SKM-1 (cell line): ENCODE data around the gene DNAJB1.
"Not testable (repeated sequence)": the region's sequence is repeated elsewhere in the genome, so short reads cannot be mapped to it uniquely, and the experiment has no call there.

Experiments used
- DNase-seq: peaks from one replicate; lab custom pipeline; 2025; ENCODE audit not compliant: unreplicated experiment; lab: John Stamatoyannopoulos, UW

DNAJB1 gene

DNA sequence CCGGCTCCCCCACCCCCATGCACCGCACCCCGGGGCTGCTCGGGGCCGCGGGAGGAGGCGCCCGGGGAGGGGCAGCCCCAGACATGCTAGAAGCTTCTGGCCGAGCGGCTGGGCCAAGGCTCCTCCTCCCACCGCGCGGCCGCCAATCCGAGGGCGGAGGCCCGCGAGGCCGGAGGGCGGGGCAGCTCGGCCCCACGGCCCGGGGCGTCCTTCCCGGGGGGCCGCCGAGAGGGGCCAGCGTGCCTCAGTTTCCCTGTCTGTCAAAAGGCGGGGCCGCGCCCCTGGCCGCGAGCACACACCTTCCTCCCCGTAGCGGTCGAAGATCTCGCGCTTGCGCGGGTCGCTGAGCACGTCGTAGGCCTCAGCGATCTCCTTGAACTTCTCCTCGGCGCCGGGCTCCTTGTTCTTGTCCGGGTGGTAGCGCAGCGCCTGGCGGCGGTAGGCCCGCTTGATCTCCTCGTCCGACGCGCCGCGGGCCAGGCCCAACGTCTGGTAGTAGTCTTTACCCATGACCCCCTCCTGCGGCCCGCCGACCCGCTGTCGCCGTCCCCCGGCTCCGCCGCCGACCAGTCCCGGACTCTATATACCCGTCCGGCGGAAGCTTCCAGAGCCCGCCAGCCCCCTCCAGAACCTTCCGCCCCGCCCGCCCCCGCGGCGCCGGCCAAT is at the start of gene DNAJB1:
TSS of gene DNAJB1 (minus strand) at position 558 of the 666 bp plus-strand sequence. CDS start at position 510, 48 bp downstream.
- peak; percentile 39 for DNase-seq

DNA sequence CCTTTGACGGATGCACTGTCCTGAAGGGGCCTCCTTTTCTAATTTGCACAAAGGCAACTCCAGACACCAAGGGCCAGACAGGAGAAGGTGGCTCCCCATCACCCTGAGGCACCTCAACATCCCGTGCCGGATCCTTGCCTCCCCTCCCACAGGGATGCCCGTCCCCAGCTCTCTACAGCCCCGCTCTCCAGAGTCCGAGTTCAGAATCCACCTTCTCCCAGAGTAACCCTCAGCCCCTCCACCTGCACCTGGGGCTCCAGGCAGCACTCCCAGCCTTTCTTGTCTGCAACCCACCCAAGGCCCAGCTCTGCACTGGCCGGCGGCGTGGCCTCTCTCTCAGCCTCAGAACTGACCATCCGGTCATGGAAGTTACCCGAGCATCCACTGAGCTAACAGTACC is 48.9 kb upstream of the DNAJB1 start:
- no peak for DNase-seq

DNA sequence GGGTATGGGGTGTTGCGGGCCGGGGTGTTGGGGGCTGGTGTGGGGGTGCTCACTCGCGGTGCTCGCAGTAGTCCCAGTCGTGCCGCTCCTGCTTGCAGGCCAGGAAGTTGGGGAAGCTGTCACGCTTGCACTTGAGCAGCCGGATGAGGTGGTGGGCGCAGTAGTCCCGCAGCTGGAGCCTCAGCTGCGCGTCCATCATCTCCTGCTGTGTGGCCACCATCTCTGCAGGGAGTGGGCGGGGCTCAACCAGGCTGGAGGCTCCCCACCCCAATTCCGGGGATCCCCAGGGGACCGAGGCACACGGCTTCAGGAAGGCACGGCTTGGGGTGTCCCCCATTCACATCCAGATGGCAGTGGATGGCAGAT is 48.5 kb upstream of the DNAJB1 start:
- DNase-seq = no peak

DNA sequence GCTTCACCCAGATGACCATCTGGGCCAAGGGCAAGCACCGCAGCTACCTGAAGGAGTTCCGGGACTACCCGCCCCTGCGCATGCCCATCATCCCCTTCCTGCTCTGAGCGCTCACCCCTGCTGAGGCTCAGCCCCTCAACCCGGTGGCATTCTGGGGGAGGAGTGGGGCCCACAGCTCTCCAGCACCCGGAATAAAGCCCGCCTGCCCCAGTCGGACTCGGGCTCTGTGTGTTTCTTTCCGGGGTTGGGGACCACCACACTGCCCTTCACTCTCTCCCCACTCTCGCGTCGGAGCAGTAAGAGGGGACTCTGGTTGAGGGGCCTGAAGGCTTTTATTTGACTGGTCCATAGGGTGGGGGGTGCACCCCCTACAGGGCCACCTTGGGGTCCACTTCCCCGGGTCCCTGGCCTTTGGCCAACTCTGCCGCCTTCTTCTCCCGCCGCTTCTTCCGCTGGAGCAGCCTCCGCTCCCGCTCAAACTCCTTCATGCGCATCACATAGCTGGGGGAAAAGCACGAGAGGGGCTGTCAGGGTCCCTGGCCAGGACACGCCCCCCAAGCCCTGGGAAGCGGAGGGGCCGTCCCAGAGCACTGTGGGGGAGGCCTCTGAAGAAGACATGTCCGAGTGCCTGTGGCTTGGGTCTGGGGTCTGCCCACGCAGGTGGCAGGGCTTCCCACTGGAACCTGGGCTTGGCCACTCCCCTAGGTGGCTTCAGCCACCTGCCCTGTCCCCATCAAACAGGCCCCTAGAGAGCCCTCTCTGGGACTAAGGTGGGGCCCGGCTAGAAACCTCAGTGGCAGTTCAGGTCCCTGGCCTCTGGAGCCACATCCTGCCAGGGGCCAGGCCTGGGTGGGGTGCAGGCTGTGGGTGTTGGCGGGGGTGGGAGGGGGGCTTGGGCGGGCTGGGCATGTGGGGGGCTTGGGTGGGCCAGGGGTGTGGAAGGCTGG is 47.8 kb upstream of the DNAJB1 start:
- no peak for DNase-seq

DNA sequence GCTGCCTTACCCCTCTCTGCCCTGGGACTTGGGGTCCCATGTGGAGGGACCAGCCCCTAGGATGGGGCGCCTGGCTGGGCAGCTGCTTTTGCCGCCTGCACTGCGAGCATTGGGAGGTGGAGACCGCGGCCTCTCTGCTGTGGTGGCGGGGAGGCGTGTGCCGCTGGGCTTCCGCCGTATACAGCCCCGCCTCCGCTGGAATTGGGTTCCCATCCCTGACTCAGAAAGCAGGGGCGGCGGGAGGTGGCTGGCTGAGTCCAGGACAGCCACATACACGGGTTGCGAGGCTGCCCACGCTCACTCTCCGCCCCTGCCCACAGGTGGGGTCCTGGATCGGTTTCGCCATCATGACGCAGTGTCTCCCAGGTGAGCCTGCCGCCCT is 47.1 kb upstream of the DNAJB1 start:
- no peak for DNase-seq

DNA sequence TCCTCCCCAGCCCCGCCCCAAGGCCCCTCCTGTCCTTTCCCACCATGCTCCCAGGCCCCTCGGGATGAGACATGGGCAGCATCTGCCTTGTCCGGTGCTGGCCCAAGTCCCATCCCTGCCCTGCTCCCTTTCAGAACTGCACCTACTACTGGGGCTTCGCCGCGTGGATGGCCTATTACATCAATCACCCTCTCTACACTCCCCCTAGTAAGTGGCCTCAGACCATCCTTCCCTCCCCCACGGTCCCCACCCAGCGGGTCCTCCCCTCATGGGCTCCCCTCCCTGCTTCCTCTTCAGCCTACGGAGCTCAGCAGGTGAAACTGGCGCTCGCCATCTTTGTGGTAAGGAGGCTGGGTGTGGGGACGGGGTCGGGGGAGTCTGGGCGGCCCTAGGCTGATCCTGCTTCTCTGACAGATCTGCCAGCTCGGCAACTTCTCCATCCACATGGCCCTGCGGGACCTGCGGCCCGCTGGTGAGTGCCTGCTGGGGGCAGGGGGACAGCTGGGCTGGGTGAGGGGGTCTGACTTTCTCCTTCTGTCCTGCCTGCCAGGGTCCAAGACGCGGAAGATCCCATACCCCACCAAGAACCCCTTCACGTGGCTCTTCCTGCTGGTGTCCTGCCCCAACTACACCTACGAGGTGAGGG is 46.6 kb upstream of the DNAJB1 start:
- not testable (repeated sequence) for DNase-seq

DNA sequence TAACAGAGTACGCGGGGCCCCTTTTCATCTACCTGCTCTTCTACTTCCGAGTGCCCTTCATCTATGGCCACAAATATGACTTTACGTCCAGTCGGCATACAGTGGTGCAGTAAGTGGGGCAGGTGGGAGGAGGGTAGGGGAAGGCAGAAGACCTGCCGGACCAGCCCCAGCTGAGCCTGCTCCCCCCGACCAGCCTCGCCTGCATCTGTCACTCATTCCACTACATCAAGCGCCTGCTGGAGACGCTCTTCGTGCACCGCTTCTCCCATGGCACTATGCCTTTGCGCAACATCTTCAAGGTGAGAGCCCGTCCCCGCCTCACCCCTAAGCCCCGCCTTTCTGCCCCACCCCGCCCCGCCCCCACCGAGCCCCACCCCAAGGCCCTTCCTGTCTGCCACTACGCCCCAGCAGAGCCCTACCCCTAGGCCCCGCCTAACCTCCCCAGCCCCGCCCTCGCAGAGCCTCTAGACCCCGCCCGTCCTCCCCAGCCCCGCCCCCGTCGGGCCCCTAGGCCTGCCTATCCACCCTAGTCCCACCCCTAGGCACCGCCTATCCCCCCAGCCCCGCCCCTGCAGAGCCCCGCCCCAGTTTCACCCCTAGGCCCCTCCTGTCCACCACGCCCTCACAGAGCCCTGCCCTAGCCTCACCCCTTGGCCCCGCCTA is 45.9 kb upstream of the DNAJB1 start:
- DNase-seq = no peak

DNA sequence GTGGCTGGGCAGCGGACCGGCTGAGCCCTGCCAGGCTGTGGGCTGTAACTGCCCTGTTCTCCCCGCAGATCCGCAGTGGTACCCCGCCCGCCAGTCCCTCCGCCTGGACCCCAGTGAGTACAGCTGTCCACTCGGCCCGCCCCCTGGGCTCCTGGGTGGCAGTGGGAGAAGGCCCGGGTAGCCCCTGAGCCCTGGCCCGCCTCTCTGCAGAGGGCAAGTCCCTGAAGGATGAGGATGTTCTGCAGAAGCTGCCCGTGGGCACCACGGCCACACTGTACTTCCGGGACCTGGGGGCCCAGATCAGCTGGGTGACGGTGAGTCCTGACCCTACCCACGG is 45.4 kb upstream of the DNAJB1 start:
- DNase-seq = no peak

DNA sequence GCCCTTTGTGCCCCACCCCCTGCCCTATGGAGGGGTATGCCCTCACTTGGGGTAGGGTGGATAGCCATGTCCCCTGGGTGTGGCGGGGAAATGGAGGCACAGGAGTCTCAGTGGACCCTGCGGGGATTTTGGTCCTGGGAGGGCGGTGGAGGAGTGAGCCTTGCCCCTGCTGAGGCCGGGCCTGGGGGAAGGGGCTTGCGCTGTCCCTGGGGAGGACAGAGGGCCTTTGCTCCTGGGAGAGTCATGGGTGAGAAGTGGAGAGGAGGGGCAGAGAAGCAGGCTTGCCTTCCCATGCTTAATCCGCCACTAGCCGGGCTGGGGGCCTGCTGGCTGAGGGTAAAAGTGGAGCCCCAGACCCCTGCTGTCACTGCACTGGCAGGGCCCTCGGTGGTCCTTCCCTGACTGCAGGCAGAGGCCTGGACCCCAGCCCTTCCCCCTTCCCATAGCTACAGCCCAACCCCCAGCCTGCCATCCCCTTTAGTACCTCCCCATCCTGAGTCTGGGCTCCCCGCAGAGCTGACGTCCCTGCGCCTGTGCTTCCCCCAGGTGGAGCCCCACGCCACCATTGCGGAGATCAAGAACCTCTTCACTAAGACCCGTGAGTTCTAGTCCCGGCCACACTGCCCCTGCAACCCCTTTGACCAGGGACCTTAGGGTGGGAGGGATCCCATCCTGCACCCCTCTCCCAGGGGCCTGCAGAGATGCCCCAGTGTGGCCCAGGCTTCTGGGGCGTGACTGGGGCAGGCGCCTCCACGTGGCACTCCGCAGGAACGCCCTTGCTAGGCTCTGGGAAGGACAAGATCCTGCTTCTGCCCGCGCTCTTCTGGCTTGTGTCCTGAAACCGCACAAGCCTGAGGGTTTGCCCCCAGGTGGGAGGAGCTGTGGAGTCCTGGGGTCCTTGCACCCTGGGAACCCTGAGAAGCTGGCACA is 44.7 kb upstream of the DNAJB1 start:
- DNase-seq = no peak

DNA sequence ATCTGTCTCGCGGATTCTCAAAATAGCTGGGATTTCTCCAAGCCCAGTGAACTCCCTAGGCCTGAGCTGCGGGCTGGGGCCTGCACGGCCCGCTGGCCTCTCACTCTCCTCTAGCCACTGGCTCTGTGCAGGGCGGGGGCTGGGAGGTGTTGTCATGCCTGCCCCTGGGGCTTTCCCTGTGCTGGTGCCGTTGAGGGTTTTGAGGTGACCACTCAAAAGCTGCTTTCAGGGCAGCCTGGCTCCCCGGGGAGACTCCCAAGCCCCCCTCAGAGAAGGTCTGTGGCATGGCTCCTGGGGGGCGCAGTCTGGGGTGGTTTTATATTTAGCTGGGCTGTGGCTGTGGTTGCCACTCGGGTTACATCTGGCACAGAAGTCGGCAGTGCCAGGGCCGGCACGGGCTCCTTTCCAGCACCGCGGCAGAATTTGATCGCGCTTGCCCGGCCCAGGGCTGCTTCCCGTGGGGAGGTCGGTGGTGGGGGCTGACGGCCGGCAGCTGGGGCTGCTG is 43.7 kb upstream of the DNAJB1 start:
- DNase-seq = no peak

DNA sequence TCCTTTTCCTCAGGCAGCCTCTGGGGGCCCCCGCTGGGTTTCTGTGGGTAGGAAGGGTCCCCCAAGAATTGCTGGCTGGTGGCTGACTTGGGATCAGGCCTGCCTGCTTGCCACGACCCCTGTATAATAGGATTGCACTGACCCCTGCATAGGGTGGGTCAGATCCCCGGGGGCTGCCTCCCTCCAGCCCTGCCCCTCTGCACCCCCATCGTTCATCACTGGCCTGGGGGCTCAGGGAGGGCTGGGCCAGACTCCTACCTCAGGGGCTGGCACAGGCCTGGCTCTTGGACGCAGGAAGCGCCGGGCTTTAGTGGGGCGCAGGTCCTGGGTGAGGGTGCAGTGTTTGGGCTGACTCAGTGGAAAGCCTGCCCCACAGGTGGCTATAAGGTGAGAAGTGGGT is 43.1 kb upstream of the DNAJB1 start:
- DNase-seq = no peak

DNA sequence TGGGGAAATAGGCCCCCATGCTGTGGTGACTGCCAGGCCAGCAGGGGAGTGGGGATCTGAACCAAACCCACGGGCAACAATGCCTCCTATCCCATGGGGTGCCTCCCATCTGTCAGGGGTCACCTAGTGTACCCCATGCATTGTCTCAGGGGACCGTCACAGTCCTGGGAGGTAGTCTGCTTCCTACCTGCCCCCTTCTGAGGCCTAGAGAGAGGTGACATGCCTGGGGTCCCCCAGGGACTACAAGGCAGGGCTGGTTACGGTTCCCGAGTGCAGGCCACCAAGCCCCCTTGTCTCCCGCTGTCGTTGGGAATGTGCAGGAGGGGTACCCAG is 42.5 kb upstream of the DNAJB1 start:
- DNase-seq = no peak

DNA sequence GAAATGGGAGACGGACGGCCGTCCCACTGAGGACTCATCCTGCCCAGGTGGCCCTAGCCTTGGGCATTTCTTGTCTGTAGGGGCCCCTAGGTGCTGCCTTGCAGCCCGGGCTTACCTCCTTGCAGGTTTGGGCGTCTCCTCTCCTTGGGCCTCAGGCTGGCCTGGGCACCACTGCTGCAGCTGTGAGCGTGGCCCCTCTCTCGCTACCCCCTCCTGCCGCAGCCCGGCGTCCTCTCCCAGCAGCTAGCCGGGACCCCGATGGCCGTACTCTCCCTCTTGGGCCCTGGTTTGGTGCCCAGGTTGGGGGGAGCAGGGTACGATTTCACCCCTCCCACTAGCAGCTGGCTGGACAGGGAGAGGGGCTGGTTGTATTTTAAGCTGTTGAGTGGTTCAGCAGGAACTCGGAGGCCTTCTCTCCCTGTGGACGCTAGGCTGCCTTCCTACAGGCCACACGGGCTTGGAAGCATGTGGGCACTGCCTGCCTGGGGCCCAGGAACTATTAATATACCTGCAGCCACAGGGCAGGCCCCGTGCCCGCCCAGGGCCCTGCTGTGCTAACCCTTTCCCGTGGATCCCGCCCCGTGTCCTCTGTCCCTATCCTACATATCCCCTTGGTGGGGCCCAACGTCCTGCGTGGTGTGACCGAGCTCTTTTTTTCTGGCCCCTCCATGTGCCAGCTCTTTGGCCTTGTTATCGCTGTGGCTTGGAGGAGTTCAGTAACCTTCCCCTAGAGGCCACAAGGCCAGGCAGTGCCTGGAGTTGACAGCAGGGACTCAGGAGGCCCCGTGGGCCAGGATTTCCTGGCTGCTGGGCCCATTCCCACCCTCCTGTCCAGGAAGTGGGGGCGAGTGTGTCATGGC is 41.9 kb upstream of the DNAJB1 start:
- DNase-seq = no peak

DNA sequence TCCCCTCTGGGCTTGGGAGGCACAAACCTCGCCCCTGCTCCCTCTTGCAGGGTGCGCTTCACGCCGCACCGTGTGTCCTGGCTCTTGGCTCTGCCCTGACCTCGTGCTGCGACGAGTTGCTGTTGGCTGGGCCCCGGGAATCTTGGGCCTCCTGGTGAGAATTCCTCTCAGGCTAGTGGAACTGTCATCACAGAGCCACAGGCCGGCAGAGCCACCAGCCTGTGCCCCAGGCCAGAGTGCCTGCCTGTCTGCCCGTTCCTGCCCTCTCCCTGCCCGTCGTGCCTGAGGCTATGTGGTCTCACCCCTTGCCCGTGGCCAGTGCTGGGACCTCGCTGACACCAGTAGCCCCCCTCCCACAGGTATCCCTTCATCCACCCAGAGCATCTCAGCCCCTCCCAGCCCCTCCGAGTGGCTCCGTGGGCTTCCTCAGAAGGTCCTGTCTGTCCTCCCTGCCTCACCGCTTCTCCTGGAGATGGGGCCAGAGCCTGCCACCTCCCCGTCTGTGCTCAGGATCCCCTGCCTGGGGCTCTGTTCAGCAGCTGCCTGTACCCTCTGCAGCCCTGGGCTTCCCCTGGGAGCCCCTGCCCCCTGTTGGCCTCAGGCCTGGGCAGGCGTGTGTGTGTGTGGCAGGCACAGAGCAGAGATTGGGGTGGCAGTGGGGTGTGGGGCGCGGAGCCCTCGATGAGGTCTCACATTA is 40.3 kb upstream of the DNAJB1 start:
- no peak for DNase-seq

DNA sequence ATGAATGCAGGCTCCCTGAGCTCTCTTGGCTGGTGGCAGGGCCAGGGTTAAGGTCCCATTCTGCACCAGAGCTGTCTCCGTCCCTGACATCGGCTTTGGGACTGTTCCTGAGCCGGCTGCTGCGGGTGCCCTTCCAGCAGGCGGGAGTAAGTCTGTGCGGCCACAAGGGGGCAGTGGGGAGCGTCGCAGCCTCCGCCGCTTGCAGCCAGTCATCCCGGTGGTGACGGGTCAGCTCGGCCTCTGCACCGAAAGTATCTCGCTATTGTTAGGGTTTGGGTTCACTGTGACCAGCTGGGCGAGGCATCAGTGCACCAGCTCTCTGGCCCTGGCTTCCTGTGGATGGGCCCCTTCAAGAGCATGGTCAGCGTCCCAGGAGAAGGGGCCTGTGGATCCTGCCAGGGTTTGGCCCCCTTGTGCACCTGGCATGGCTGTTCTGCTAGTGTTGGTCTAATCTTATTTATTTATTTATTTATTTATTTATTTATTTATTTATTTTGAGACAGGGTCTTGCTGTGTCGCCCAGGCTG is 38.5 kb upstream of the DNAJB1 start:
- DNase-seq = peak; percentile 67

DNA sequence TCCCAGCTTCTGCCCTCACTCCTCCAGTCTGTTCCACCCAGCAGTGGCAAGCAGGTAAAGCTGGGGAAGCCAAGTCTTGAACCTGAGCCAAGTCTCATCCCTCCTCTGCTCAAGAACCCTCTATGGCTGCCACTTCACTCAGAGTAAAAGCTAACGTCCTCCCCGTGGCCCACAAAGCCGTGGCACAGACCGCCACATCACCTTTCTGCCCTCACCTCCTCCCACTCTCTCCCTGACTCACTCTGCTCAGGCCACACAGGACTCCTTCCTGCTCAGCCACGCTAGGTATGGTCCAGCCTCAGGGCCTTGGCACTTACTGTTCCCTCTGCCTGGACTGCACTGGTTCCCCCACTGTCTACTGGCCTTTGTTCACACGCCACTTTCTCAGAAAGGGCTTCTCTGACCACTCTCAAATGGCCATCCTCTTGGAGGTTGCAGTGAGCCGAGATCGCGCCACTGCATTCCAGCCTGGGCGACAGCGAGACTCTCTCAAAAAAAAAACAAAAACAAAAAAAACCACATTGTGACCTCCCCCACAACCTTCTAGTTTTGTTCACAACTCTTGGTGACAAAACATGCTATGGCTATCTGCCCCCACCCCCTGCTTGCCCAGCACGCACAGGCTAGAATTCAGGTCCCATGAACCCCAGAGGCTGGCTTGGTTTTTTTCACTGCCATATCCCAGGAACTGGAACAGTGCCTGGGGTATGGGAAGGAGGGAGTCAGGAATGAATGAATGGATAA is 37.9 kb upstream of the DNAJB1 start:
- DNase-seq = no peak

DNA sequence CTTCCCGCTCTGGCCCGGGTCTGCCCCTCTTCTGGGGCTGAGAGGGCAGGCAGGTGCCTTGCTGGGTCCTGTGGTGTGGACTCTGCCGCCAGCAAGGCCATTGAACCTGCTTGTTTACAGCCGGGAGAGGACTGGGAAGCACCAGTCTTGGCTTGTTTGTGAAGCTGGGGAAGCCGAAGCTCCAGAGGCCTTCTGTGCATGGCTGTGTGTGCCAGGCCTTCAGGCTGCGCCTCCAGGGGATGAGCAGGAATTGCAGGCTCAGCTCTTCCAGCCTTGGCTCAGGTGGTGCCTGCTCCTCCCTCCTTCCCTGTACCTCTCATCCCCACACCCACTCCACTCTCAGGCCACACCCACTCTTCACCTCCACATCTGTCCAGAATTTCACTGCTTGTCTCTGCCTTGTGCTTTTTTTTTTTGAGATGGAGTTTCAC is 36.2 kb upstream of the DNAJB1 start:
- DNase-seq = no peak

DNA sequence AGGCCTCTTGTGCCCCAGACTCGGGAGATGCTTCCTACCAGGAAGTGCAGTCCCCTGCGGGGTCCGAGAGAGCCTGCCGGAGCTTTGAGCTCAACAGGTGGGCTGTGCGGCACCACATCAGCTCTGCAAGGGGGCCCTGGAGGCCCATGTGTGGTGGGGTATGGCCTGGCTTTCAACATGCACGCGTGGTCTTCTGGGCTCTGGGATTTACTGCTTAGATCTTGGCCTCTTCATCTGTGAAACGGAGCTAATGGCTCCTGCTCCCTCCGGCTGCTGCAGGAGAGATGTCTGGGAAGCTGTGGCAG is 35.7 kb upstream of the DNAJB1 start:
- DNase-seq = no peak
